ENCODE data around the gene STAT5A.

The STAT5A gene

DNA sequence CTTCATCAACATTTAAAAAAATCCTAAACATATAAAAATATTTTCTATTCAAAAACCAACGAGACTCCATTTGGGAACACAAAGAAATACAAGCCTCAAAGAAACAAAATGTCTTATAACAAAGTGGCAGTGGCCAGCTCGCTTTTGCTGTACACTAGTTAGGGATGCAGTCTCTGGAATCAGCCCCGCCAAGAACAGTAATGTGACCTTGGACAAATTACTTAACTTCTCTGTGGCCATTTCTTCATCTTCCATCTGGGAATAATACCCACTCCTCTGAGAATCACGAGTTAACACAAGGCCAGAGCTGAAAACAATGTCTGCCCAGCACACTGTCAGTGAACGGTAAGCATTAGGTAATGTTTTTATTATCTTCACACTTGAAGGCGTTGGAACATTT is 17.7 kb upstream of the STAT5A start:
- TF ChIP-seq POLR2AphosphoS5 (IDR thresholded peaks at IDR 0.05; ENCODE audit: low read depth, low read length) (no peak), SIN3A (IDR thresholded peaks at IDR 0.05; ENCODE audit: borderline replicate concordance, insufficient read depth, low read length) (no peak), TAF1 (IDR thresholded peaks at IDR 0.05; ENCODE audit: borderline replicate concordance, insufficient read depth, low read length) (no peak), FOXP2 (optimal IDR thresholded peaks at IDR 0.05; ENCODE audit: borderline replicate concordance, extremely low read depth, extremely low read length, insufficient read depth) (no peak)
- TF ChIP-seq, protein P1, sequence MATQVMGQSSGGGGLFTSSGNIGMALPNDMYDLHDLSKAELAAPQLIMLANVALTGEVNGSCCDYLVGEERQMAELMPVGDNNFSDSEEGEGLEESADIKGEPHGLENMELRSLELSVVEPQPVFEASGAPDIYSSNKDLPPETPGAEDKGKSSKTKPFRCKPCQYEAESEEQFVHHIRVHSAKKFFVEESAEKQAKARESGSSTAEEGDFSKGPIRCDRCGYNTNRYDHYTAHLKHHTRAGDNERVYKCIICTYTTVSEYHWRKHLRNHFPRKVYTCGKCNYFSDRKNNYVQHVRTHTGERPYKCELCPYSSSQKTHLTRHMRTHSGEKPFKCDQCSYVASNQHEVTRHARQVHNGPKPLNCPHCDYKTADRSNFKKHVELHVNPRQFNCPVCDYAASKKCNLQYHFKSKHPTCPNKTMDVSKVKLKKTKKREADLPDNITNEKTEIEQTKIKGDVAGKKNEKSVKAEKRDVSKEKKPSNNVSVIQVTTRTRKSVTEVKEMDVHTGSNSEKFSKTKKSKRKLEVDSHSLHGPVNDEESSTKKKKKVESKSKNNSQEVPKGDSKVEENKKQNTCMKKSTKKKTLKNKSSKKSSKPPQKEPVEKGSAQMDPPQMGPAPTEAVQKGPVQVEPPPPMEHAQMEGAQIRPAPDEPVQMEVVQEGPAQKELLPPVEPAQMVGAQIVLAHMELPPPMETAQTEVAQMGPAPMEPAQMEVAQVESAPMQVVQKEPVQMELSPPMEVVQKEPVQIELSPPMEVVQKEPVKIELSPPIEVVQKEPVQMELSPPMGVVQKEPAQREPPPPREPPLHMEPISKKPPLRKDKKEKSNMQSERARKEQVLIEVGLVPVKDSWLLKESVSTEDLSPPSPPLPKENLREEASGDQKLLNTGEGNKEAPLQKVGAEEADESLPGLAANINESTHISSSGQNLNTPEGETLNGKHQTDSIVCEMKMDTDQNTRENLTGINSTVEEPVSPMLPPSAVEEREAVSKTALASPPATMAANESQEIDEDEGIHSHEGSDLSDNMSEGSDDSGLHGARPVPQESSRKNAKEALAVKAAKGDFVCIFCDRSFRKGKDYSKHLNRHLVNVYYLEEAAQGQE (IDR thresholded peaks at IDR 0.05; ENCODE audit: insufficient read depth in 1 of 2, low read depth in 2 of 2, low read length in 2 of 2): no peak

DNA sequence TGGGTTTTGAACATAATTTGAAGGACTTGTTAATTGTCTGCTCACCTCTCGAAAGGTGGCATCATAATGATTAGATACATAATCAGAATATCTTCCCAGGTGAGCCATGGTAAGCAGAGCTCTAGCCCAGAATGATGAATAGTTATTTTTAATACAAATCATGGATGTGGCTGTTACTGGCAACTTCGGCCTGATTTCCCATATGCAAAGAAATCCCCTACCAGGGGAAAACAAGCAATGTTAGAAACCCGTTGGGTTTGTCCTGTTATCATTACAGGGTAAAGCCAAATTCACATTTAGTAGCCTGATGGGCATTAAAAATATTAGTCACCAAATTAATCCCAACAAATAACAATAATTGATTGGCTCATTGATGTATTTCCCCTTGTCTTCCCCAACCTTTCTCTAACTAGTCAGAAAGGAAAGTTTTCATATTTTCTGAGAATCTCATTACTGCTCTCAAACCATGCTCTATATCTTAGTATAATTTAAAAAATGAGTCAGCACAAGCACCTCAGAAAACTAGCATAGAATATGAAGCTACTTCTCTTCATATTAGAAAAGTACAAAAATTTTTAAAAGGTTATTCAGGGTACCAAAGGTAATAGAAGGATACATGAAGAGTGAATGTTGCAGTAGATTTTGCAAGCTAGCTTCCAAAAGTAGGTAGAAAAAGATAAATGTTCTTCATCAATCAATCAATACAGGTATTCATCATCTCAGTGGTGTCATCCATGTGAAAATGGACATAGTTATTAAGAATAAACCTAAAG is 17.1 kb upstream of the STAT5A start:
- TF ChIP-seq POLR2AphosphoS5 (IDR thresholded peaks at IDR 0.05; ENCODE audit: low read depth, low read length): no peak
- no peak for TF ChIP-seq TAF1 (IDR thresholded peaks at IDR 0.05; ENCODE audit: borderline replicate concordance, insufficient read depth, low read length)
- TF ChIP-seq SIN3A (IDR thresholded peaks at IDR 0.05; ENCODE audit: borderline replicate concordance, insufficient read depth, low read length): no peak
- no peak for TF ChIP-seq FOXP2 (optimal IDR thresholded peaks at IDR 0.05; ENCODE audit: borderline replicate concordance, extremely low read depth, extremely low read length, insufficient read depth)
- TF ChIP-seq, protein P1 (IDR thresholded peaks at IDR 0.05; ENCODE audit: insufficient read depth in 1 of 2, low read depth in 2 of 2, low read length in 2 of 2): no peak

DNA sequence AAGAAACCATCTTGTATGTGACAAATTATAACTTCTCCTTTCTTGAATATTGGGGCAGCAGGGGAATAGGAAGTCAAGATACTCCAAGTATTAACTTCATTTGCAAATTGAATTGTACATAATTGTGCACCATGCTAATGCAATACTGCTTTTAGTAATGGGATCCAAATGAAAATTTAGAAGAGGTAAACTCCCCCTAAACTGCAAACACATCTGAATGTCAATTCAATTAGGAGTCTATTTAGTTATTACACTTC is 16.6 kb upstream of the STAT5A start:
- TF ChIP-seq SIN3A (IDR thresholded peaks at IDR 0.05; ENCODE audit: borderline replicate concordance, insufficient read depth, low read length) (no peak), POLR2AphosphoS5 (IDR thresholded peaks at IDR 0.05; ENCODE audit: low read depth, low read length) (no peak), TAF1 (IDR thresholded peaks at IDR 0.05; ENCODE audit: borderline replicate concordance, insufficient read depth, low read length) (no peak), FOXP2 (optimal IDR thresholded peaks at IDR 0.05; ENCODE audit: borderline replicate concordance, extremely low read depth, extremely low read length, insufficient read depth) (no peak)
- TF ChIP-seq, protein P1 (IDR thresholded peaks at IDR 0.05; ENCODE audit: insufficient read depth in 1 of 2, low read depth in 2 of 2, low read length in 2 of 2): no peak

DNA sequence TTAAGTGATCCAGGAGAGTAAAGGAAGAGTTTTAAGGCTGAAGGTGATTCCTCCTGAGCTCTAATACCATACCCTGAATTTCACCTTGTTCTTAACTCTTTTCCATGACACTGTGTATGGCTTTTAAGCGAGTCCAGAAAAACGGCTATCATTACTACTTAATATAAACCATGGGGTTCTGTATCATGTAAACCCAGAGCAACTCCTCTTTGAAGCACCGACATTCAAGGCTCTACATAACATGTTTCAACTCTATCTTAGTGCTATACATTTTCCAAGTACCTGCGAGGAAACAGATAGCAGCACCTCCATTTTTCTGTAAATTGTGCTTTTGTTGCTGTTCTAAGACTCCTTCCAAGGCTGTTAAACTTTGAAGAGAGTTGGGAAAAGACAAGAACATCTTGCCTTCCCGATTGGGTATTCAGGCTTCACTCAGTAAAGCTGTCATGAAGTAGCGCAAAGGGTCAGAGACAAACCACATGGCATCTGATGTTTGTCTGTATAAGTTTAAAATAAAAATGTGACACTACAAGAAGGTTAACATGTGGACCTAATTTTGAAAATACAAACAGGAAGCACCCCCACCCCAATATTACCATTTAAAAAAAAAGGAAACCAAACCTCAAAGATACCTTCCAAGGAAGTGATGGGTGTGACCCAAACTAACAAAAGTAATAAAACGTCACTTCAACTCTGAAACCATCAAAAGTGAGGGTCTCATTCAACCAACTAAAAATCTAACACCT is 16.0 kb upstream of the STAT5A start:
- TF ChIP-seq, protein P1 (IDR thresholded peaks at IDR 0.05; ENCODE audit: insufficient read depth in 1 of 2, low read depth in 2 of 2, low read length in 2 of 2): no peak
- TF ChIP-seq FOXP2 (optimal IDR thresholded peaks at IDR 0.05; ENCODE audit: borderline replicate concordance, extremely low read depth, extremely low read length, insufficient read depth): no peak
- no peak for TF ChIP-seq TAF1 (IDR thresholded peaks at IDR 0.05; ENCODE audit: borderline replicate concordance, insufficient read depth, low read length)
- TF ChIP-seq SIN3A (IDR thresholded peaks at IDR 0.05; ENCODE audit: borderline replicate concordance, insufficient read depth, low read length): no peak
- no peak for TF ChIP-seq POLR2AphosphoS5 (IDR thresholded peaks at IDR 0.05; ENCODE audit: low read depth, low read length)

All from PFSK-1 (cell line).